HUES6 (cell line): ENCODE results near the gene RELCH.

Source experiments
- H3K27ac ChIP-seq: 2 replicates; pipeline ENCODE4 v1.7.0; 2013; ENCODE audit warnings: low read depth, mild to moderate bottlenecking, low read length, inconsistent platforms
- H3K27me3 ChIP-seq: 2 replicates; pipeline ENCODE4 v1.6.1; 2013; ENCODE audit warnings: low read length; ENCODE audit not compliant: control insufficient read depth, insufficient read depth
- H3K36me3 ChIP-seq: 2 replicates; pipeline ENCODE4 v1.6.1; 2013; ENCODE audit warnings: low read length; ENCODE audit not compliant: control insufficient read depth, insufficient read depth
- H3K4me1 ChIP-seq: 2 replicates; pipeline ENCODE4 v1.6.1; 2013; ENCODE audit warnings: low read length; ENCODE audit not compliant: control insufficient read depth, insufficient read depth
- H3K4me3 ChIP-seq: 2 replicates; pipeline ENCODE4 v1.5.1; 2013; ENCODE audit warnings: low read depth, low read length
- H3K9ac ChIP-seq: one replicate; pipeline ENCODE4 v1.6.1; 2013; ENCODE audit warnings: mild to moderate bottlenecking, low read length
- H3K9me3 ChIP-seq: 2 replicates; pipeline ENCODE4 v1.6.1; 2013; ENCODE audit warnings: low read depth, low read length; ENCODE audit not compliant: control insufficient read depth, insufficient read depth

Gene RELCH

GRCh38 chr18:62341473-62341872 lies 154.4 kb downstream of the RELCH start:
- H3K27me3 ChIP-seq, result no peaks in the 10 kb centered on the region
- no peak overlapping the region for H3K27ac ChIP-seq

DNA sequence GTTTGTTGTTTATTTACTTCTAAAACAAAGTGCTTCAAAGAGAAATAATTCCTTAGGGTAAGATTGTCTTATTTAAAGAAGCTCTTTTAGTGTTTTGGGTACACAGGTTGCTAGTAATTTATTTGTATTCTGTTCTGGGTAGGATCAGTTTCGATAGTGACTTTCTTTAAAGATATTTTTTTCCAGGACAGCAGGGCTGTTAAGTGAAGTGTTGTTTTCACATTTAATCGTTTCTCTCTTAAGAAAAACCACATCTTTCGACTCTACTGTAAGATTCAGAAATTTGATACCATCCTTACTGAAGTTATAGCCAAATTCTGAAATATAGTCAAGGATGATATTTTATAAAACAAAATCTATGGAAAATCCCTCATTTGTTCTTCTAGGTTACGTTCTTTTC lies 155.8 kb downstream of the RELCH start:
- no peaks in the 10 kb centered on the region for H3K36me3 ChIP-seq
- H3K9me3 ChIP-seq, result no peaks in the 10 kb centered on the region
- H3K9ac ChIP-seq, result no peak overlapping the region
- no peak overlapping the region for H3K27ac ChIP-seq
- no peaks in the 10 kb centered on the region for H3K27me3 ChIP-seq
- no peak overlapping the region for H3K4me3 ChIP-seq
- peaks cover 41% of the 10 kb centered on the region for H3K4me1 ChIP-seq

More at GRCh38 chr18:62341473-62341872, 154.4 kb downstream of the RELCH start:
- no peak overlapping the region for H3K9ac ChIP-seq
- H3K4me1 ChIP-seq, result peaks cover 31% of the 10 kb centered on the region
- H3K4me3 ChIP-seq, result no peak overlapping the region
- no peaks in the 10 kb centered on the region for H3K9me3 ChIP-seq
- H3K36me3 ChIP-seq, result no peaks in the 10 kb centered on the region

- Histone ChIP-seq H3K9ac (no peak overlapping the region), H3K27ac (no peak overlapping the region; the same call in 1 of the 2 replicates), H3K36me3 (no peaks in the 10 kb centered on the region), H3K4me3 (no peak overlapping the region), H3K4me1 (peaks cover 38% of the 10 kb centered on the region), H3K27me3 (no peaks in the 10 kb centered on the region), H3K9me3 (no peaks in the 10 kb centered on the region)
Observed at GRCh38 chr18:62343316-62343715, 156.3 kb downstream of the RELCH start.

GRCh38 chr18:62345909-62346308 lies 158.9 kb downstream of the RELCH start:
- H3K9me3 ChIP-seq, result no peaks in the 10 kb centered on the region
- no peak overlapping the region for H3K9ac ChIP-seq
- no peaks in the 10 kb centered on the region for H3K36me3 ChIP-seq
- no peaks in the 10 kb centered on the region for H3K27me3 ChIP-seq
- H3K4me1 ChIP-seq, result peaks cover 23% of the 10 kb centered on the region
- H3K27ac ChIP-seq, result no peak overlapping the region
- no peak overlapping the region for H3K4me3 ChIP-seq

DNA sequence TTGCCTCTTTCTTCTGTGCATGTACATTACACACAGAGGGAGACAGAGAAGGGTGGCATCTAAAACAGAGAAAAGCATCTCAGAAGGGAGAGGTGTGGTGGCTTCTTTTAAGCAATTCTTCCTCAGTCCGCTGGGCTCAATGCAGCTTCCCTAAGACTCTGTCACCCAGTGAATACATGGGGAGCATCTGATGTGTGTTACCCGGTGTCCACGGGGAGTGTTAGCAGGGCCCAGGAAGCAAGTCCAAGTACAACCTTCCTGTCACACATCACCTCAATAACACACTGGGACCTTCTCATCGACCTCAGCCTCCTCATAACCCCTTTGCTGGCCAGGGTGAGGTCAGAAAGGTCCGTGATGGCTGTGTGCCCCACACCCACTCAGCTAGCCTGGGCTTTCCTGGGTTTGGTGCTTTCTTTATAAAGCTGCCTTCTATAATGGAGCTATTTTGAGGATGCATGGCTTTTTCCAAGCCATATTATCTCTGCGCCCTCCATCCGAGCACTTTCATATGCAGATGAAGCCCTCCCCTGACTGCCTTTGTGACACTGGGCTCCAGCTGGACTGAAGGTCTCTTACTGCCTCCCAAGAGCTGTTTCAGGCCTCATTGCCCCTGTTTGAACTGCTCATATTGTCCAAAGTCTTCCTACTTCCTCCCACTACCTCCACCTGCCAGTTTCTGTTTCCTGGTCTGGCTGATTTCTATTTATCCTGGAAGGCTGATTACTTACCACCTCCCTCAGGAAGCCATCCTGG lies 159.5 kb downstream of the RELCH start:
- H3K4me3 ChIP-seq, result no peak overlapping the region
- no peaks in the 10 kb centered on the region for H3K36me3 ChIP-seq
- H3K9ac ChIP-seq, result no peak overlapping the region
- no peaks in the 10 kb centered on the region for H3K9me3 ChIP-seq
- H3K27ac ChIP-seq, result no peak overlapping the region
- H3K4me1 ChIP-seq, result peaks cover 23% of the 10 kb centered on the region
- no peaks in the 10 kb centered on the region for H3K27me3 ChIP-seq

DNA sequence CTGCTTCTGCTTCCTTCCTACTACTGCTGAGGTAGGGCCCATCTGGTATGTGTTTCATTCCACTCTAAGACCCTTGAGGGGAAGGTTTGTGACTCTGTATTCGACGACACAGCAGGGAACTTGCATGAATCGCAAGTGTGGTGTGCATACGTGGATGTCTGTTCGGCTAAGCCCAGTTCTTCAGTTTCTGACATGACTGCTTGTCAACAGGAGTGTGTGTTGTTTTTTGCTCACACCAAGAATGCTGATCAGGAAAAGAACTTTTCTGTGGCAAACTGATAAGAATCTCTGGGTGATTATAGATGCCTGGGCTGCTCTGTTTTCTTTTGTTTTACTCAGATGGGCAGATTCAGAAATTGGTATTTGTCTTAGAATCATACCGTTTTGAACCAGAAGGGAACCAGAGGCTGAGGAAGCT lies 160.0 kb downstream of the RELCH start:
- H3K36me3 ChIP-seq, result no peaks in the 10 kb centered on the region
- H3K9ac ChIP-seq, result no peak overlapping the region
- peaks cover 23% of the 10 kb centered on the region for H3K4me1 ChIP-seq
- H3K9me3 ChIP-seq, result no peaks in the 10 kb centered on the region
- H3K27ac ChIP-seq, result no peak overlapping the region
- no peaks in the 10 kb centered on the region for H3K27me3 ChIP-seq
- no peak overlapping the region for H3K4me3 ChIP-seq

DNA sequence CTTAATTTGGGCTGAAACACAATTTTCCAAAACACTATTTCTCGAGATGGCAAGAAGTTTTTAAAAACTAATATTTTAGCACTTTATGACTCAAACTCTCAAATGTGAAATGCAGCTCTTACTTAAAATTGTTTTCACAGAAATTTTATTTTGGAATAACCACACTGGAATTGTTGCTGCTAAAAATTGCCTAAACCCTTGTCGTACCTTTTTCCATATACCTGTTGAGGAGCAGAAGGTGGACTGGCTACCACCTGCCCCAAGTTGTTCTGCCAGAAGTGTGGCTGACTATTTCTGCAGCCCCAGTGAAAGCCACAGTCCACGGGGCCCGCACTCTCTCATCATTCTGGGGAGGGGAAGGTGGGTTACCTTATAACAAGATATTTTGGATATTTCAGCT lies 161.4 kb downstream of the RELCH start:
- H3K4me3 ChIP-seq, result no peak overlapping the region
- H3K27me3 ChIP-seq, result no peaks in the 10 kb centered on the region
- H3K27ac ChIP-seq, result no peak overlapping the region
- no peaks in the 10 kb centered on the region for H3K9me3 ChIP-seq
- no peaks in the 10 kb centered on the region for H3K36me3 ChIP-seq
- H3K4me1 ChIP-seq, result peaks cover 28% of the 10 kb centered on the region
- no peak overlapping the region for H3K9ac ChIP-seq

DNA sequence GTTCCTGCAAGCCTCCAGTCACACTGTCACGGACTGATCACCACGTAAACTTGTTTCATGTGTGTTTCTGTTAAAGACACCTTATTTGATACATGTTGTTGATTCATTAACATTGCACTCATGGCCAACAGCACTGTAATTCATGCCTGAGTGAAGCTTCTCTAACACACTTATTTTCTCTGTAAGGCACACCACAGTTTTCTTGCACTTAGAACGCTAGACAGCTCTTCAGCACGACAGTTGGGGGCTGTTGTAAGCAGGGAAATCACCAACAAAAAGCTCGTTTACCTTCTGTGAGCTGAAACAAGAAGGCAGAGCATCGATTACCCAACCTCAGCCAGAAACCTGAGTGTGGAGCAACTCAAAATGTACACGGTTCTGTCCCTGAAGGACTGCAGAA lies 166.1 kb downstream of the RELCH start:
- Histone ChIP-seq H3K4me3 (no peak overlapping the region), H3K4me1 (peaks cover 8% of the 10 kb centered on the region; the same call in 1 of the 2 replicates), H3K27ac (no peak overlapping the region), H3K9me3 (no peaks in the 10 kb centered on the region), H3K9ac (no peak overlapping the region), H3K27me3 (no peaks in the 10 kb centered on the region), H3K36me3 (no peaks in the 10 kb centered on the region)

GRCh38 chr18:62354151-62354550 lies 167.1 kb downstream of the RELCH start:
- Histone ChIP-seq H3K36me3 (no peaks in the 10 kb centered on the region), H3K4me3 (no peak overlapping the region), H3K27me3 (no peaks in the 10 kb centered on the region), H3K4me1 (peaks cover 8% of the 10 kb centered on the region; the same call in 1 of the 2 replicates), H3K9ac (no peak overlapping the region), H3K9me3 (no peaks in the 10 kb centered on the region), H3K27ac (no peak overlapping the region)

DNA sequence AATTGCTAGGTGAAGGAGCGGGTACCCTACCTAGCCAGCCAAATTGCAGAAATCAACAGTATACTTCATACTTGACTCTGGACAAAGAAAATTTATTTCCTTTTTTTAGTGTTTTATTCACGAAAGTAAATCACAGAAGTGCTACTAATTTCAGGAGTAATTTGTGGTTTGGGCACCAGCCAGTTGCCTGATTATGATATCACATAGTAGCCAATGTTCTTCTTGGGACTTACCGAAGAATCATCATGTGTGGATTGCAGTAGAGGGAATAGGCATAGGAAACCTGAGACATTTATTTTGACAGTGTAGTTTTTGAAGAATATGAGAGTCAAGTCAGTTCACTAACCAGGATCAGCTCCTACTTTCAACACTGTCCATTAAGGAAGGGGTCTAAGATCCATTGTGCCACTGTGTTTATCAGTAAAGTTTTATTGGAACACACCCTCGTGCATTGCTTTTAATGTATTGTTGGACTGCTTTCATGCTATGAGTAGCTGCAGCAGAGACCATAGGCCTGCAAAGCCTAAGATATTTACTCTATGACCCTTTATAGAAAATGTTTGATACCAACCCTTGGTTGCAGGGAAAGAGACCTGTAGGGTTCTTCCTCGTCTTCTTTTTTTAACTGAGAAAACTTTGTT lies 170.1 kb downstream of the RELCH start:
- peaks cover 8% of the 10 kb centered on the region; the same call in 1 of the 2 replicates for H3K4me1 ChIP-seq
- no peak overlapping the region for H3K27ac ChIP-seq
- H3K27me3 ChIP-seq, result no peaks in the 10 kb centered on the region
- no peak overlapping the region for H3K9ac ChIP-seq
- no peaks in the 10 kb centered on the region for H3K9me3 ChIP-seq
- no peaks in the 10 kb centered on the region for H3K36me3 ChIP-seq
- H3K4me3 ChIP-seq, result no peak overlapping the region
